Amniotic stem cell (primary cell): Measurements from ENCODE around the gene SLC16A8.
A peak's percentile ranks its signal among the peaks of the same experiment; 100 is the strongest.
"Not testable (repeated sequence)": the region's sequence is repeated elsewhere in the genome, so short reads cannot be mapped to it uniquely, and the experiment has no call there.

ENCODE experiments used
- DNase-seq: peaks from one replicate; lab custom pipeline; 2025; lab: John Stamatoyannopoulos, UW

SLC16A8 gene, protein sequence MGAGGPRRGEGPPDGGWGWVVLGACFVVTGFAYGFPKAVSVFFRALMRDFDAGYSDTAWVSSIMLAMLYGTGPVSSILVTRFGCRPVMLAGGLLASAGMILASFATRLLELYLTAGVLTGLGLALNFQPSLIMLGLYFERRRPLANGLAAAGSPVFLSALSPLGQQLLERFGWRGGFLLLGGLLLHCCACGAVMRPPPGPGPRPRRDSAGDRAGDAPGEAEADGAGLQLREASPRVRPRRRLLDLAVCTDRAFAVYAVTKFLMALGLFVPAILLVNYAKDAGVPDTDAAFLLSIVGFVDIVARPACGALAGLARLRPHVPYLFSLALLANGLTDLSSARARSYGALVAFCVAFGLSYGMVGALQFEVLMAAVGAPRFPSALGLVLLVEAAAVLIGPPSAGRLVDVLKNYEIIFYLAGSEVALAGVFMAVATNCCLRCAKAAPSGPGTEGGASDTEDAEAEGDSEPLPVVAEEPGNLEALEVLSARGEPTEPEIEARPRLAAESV

DNA sequence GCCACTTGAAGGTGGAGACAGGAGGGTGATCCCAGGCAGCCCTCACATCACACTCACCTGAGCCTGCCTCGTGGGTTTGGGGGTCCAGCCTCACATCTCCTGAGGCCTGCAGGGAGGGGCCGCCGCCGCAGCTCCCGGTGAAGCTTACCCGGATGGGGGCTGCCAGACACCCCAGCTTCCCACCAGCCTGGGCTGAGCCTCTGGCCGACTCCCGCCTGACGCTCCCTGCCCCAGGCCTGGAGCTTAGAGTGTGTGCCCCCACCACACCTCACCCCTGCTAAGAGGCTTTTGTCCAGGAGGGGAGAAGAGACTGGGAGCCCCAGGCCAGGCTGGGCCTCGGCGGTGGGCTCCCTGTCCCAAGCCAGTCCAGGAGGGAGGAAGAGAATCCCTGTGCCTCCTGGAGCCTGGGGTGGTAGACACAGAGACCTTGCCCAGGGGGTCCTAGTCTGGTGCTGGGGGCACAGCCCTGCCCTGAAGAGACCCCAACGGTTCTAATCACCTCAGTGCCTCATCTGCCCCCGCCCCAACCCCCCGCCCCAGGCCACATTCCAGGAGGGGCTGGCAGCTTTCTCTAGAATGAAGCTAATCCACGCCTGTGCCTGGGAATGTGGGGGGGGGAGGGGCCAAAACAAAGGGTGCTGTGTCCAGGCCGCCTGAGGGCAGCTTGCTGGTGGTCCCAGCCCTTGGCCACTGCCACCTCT, at the start of gene SLC16A8:
TSS of gene SLC16A8 (minus strand) at position 254 of the 701 bp plus-strand sequence. CDS start 1,311 bp downstream, outside the sequence.
- no peak for DNase-seq

DNA sequence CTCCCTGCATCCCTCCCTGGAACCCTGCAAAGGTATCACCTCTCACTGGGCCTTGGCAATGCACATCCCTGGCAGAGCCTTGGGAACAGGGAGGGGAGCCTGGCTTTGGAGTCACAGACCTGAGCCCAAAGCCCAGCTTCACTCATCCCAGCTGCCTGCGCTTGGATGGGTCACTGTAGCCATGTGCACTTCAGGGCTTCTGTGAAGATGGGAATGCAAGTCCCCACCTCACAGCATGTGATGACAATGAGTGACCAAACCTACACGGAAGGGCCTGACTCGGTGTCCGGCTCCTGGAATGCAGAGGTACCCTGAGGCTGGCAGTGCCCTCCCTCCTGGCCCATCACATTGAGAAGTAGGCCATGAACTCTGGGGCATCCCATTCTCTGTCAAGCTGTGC, 49.3 kb upstream of the SLC16A8 start:
- no peak for DNase-seq

DNA sequence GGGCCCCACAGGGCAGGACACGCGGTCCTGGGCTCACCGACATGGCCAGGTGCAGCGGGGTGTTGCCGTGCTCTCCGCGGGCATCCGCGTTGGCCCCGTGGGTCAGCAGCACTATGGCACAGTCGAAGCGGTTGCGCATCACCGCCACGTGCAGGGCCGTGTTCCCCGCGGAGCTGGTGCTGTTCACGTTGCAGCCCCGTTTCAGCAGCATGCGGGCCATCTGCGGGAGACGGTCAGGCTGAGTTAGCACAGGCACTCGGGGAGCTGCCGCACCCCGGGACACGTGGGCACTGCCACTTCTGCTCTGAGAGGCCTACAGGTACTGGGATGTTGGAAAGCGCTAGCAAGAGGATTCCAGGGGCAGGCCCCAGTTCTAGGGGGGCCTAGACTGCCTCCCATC, 48.8 kb upstream of the SLC16A8 start:
- no peak for DNase-seq

DNA sequence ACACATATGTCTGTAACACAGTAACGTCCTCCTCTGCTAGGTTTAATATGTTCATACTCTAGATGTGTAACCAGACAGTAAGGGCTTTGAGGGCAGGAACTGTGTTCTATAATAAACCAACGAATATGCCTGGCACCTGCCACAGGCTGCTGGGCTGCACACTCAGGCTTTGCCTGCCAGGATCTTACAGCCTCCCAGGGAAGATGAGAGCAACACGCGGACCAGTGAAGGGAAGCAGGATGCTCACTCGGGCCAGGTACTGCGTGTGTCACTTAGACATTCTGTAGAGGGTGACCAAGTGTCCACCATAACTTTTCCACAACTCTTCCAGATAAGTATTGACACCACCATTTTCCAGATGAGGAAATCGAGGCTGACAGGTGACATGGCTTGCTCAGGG, 48.2 kb upstream of the SLC16A8 start:
- no peak for DNase-seq

DNA sequence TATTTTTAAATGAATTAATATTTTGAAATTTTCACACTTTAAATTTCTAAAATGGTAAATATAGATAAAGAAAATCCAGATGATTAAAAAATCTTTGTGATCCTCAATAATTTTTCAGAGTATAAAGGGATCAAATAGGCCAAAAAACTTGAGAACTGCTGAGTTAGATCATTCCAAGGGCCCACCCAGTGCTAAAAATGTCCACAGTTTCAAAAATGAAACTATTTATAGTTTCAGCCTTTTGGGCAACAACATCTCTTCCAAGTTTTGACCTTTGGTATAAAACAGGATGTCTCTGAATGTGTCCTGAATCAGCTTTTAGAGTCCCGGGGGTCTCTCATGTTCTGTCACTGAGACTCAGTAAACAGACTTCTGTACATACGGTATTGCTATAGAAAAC, 47.4 kb upstream of the SLC16A8 start:
- DNase-seq: no peak

DNA sequence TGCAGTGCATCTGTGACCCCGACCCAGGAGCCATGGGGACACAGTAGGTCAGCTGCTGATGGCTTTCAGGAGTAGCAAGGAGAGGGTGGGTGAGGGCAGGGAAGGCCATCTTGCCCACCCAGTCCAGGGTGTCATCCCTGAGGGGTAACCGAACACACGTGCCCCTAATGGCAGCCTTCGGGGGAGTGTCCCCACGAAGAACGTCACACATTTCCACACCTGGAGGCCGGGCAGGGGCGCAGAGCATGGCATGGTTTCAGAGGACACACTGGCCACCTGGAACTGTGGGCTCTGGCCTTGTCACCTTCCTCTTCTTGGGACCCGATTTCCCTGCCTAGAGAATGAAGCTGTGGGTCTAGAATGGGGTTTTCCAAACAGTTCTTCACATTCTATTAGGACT, 45.9 kb upstream of the SLC16A8 start:
- no peak for DNase-seq

DNA sequence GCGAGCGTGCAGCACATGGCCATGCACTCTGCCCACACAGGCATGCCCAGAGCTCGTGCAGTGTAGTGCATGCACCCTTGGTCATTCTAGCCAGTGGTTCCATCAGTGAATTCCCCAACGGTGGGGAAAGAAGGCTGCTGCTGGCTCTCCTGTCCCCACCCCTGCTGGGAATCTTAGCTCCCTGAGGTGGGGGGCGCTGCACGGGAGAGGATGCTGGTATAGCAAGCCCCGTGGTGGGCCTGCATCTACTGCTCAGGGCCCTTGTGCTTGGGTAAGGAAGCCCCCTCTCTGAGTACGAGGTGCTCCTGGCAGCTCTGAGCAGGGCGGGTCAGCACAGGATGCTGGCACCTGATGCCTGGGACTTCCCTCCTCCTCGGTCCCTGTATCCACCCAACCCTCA, 45.0 kb upstream of the SLC16A8 start:
- DNase-seq: no peak

DNA sequence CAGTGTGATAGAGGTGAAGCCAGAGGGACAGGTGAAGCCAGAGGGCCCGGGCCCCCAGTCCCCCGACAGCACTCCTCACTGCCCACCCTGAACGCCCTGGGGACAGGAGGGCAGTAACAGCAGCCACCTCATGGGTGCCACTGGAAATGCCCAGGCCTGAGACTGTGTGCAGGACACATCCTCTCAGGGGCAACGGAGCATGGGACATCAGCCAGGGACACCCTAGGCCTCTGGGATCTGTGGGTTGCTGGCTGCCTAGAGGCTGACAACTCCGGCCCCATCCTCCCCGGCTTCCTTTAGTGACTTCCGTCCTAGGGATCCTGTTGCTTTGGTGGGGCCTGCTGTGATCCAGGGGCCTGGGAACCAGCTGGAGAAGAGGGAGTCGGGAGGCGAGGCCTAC, 43.9 kb upstream of the SLC16A8 start:
- no peak for DNase-seq

DNA sequence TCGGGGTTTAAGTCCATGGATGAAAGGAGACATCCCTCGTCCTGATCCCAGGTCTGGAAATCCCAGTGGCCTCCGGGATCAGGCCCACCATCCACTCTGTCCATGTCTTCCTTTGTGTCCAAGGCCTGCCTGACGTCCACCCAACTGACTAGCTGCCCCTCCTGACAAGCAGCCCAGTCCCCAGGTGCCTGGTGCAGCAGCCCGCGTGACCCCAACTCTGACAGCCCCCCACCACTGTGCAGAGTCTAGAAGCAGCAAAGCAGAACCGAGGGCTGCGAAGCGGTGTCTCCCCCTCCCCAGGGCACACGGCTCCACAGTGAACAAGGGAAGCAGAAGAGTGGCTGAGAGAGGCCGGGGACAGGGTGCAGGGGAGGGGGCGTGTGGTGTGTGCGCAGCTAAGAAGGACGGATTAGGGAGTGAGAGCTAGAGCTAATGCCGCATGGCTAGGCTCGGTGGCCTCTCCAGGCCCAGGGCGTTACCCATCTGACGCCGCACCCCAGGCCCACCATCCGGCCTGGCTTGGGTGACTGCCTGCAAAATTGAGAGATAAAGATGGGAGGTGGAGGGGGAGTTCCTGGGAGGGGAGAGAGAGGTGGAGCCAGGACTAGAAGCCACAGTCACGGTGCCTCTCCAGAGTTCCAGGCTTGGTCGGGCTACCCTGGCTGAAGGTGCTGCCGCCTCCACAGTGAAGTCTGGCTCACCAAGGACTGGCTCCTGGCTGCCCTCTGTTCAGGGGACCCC, 43.1 kb upstream of the SLC16A8 start:
- DNase-seq: no peak

DNA sequence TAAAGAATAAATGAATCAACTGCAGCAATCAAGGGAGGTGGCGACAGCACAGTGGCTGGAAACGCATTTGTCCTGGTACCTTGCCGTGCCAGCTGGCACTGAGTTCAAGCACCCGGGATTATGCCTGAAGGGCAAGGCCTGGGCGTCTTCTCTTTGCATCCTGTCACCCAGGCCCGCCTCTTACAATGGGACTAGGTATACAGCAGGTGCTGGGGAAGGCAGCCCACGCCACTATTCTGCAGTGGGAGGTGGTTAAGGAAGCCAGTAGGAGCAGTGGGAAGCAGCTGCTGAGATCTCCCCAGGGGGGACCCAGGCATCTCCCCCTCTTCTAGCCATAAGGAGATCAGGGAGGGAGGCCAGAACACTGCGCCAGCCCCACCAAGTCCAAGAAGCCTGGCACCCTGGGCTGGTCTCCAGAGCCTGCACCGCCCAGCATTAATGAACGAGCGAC, 41.8 kb upstream of the SLC16A8 start:
- no peak for DNase-seq

DNA sequence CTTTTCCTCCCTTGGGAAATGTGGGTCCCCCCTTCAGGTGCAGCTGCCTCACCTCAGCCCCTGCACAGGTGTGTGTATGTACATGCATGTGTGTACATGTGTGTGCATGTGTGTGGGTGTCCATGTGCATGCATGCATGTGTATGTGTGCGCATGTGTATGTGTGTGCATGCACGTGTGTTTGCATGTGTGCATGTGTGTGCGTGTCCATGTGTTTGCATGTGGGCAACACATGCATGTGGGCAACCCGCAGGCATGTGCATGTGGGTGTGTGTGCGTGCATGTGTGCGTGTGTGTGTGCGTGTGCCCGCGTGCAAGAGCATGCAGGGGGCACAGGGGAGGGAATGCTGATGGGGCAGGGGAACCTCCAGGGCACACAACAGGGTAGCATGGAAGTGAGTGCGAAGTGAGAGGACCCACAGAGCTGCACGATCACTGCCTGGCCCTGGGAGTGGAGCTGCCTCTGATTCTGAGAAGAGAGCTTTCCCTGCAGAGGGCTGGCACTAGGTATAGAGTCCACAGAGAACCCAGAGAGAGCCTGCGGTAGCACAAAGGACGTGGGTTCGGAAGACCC, 41.1 kb upstream of the SLC16A8 start:
- DNase-seq: no peak

DNA sequence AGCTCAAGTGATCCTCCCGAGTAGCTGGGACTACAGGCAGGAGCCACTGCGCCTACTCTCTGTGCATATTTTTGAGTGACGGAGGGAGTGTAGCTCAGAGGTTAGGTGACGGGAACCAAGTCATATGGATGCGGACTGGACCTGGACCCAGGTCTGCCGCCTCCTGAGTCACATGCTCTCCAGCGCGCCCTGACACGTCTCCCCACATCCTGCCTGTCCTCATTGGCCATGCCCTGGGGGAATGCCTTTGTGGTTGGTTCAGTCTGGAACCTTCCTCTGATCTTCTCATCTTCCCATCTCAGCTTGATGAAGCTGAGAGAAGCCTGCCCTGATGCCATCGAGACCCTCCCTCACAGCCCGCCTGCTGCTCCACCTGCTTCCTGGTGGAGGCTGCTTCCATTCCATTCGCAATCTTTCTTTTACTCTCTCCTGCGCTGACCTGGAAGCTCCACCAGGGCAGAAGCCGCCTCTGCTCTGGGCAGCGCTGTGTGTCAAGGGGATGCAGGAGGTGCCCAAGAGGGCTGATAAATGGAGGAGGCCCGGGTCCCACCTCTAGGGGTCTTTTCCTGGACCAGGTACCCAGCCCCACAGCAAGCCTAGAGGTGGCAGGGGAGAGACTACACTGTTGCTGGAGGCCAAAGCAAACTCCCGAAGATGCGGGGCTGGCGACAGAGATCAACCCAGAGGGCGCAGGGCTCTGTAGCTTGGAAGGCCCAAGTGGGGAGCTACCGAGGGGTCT, 40.4 kb upstream of the SLC16A8 start:
- no peak for DNase-seq

DNA sequence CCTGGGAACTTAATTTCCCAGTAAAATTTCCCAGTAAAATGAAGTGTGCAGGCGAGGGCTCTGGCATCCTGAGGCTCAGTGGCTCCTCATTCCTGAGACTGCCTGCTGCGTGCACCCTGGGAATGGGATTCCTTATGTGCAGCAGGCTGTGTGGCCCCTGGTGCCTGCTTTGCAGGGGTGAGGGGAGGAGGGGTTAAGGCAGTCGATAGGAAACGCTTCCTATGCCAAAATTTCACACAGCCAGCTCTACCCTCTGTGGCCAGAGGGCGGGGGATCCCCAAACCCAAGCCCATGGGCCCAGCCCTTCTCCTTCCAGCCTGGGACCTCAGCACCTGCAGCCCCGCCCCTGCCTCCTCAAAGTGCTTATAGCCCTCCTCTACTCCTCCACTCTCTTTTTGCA, 38.6 kb upstream of the SLC16A8 start:
- DNase-seq: no peak

DNA sequence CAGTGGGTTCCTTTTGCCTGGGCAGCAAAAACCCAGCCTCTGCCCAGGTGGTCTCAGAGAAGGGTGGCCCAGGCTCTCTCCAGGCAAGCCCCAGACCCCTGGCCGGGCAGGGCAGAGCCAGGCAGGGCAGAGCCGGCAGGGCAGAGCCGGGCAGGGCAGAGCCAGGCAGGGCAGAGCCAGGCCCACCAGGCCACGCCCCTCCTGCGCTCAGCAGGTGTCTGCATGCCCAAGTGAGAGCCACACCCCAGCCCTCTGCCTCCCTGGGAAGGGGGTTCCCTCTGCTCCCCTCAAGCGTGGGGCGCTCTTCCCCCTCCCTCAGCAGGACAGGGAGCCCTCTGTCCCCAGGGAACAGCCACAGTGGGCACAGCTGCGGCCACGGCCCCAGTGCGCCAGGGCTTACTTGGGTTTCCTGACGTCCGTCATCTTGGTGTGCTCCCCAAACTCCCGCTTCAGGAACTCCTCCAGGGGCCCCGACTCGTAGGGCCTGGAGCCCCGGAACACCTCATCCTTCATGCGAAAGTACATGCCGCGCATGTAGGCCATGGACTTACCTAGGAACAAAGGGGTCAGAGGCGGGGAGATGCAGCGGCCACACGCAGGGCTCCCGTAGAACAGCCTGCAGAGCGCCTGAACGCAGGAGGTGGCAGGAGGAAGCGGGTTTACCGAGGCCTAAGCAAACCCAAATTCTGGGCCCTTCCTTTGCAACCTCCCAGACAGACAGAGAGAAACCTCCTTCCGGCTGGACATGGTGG, 36.6 kb upstream of the SLC16A8 start:
- no peak for DNase-seq

DNA sequence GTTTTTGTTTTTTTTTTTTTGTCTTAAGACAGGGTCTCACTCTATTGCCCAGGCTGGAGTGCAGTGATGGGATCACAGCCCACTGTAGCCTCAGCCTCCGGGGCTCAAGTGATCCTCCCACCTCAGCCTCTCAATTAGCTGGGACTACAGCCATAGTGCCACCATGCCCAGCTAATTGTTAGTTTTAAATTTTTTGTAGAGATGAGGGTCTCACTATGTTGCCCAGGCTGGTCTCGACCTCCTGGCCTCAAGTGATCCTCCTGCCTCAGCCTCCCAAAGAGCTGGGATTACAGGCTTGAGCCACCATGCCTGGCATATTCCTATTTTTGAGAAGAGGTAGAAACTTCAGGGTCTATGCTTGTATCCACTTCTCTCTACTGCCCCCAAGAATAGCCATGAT, 34.8 kb upstream of the SLC16A8 start:
- not testable (repeated sequence) for DNase-seq

DNA sequence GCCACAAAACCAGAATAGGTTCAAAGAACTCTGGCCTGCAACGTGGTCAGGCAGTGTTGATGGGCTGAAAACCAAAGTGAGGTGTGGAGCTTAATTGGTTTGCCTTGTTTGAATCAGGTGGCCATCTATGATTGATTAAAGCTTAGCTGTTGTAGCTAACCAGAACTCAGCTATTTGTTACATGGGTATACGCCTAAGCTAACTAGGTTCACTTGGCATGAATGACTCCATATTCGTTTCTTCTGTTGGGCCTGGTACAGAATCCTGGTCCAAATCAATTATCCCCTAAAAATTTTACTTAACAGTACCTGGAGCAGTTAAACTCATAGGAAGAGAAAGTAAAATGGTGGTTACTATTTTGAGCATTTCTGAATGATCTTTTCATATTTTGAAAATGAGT, 34.2 kb upstream of the SLC16A8 start:
- DNase-seq: no peak

DNA sequence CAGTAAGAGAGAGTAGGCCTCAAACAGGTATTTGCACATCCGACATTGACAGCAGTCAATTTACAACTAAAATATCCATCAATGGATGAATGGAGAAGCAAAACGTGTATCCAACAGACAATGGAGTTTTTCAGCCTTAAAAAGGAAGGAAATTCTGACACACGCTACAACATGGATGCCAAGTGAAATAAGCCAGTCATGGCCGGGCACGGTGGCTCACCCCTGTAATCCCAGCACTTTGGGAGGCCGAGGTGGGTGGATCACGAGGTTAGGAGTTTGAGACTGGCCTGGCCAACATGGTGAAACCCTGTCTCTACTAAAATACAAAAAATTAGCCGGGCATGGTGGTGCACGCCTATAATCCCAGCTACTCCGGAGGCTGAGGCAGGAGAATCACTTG, 33.6 kb upstream of the SLC16A8 start:
- DNase-seq: not testable (repeated sequence)

DNA sequence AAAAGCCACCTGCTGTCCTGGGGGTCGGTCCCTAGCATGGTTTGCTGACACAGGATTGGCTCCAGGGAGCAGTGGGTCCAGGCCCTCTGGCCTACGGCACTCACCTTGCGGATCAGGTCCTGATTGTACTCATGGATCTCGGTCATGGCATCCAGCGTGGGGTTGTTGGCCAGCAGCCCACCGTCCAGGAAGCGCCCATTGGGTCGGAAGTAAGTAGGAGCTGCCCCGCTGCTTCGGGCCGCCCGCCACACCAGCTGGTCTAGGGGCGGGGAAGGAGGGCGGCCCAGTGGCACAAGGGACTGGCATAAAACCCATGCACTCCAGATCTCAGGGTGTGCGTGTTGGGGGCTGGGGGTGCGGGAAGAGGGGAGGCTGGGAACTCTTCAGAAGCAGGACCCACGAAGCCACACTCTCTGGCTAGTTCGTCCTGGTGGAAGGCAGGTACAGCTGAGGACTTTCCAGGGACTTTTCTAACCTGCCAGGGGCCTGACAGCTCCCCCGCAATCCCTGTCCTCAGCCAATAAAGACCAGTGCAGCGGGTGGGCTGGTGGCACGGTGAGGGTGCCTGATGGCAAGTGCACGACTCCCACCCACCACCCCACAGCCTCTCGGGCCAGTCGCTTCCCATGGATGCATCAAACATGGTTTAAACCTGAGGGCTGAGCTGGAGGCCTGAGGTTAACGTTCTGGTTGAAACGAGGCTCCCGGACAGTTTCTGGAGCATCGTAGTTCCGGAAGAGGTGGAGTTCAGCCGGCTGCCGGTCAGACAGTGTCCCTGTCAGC, 31.6 kb upstream of the SLC16A8 start:
- no peak for DNase-seq

DNA sequence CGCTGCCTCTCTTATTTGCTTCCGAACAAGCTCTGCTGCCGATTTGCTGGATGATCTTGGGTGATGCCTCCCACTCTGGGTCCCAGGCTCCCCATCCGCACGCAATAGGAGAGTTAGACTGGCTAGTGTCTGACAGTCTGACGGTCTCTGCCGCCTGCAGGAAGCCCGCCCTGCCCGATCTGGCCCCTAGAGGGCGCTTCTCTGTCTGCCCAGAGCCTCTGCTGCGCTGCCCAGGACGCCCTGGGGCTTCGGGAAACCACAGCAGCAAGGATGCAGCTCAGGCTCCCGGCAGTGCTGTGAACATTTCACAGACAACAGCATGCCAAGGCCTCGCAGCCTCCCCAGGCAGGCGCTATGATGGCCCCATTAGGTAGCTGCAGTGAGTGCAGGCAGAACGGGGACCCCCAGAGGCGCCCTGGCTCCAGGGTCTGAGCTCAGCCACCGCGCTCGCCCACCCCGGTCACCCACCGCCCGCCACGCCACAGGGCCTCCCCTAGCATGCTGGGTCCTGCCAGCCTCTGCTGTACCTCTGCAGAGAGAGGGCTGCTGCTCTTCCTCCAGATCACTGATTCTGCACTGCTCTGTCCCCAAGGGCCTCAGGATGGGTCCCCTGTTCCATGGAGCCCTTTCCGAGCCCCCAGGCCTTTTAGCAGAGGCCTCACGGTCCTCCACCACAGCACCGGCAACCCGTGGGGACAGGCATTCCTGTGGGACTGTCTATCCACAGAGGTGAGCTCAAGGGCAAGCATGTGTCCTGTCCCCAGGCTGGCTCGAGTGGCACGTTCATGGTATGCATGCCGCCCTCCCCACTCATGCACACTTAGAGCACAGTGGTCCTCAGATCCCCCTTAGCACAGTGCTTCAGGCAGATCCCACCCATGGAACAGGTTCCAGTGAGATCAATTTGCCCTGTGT, 30.8 kb upstream of the SLC16A8 start:
- DNase-seq: peak; percentile 67
